ENCODE results near the gene IGSF6. TPM values are rescaled to one million over a fixed set of nuclear protein-coding genes. Genes with fewer than 3 reads are reported as not detected.

IGSF6 gene
- total and polyA plus RNA-seq, 9 donors = 2.3 to 3.7 (median 2.9) TPM

GRCh38 chr16:21620592-21620991, 31.8 kb downstream of the IGSF6 start:
- Histone ChIP-seq H3K36me3 (ENCODE audit: control insufficient read depth, insufficient read depth, low read length) (peaks cover 4% of the 10 kb centered on the region), H3K9me3 (replicated peaks; ENCODE audit: control insufficient read depth, low read depth, low read length) (no peaks in the 10 kb centered on the region), H3K27ac (ENCODE audit: low read length) (no peak overlapping the region), H3K4me1 (ENCODE audit: control insufficient read depth, insufficient read depth, low read length) (no peaks in the 10 kb centered on the region), H3K4me3 (ENCODE audit: low read length) (no peak overlapping the region), H3K27me3 (ENCODE audit: control insufficient read depth, insufficient read depth, low read length) (no peaks in the 10 kb centered on the region)
- no peak for DNase-seq

DNA sequence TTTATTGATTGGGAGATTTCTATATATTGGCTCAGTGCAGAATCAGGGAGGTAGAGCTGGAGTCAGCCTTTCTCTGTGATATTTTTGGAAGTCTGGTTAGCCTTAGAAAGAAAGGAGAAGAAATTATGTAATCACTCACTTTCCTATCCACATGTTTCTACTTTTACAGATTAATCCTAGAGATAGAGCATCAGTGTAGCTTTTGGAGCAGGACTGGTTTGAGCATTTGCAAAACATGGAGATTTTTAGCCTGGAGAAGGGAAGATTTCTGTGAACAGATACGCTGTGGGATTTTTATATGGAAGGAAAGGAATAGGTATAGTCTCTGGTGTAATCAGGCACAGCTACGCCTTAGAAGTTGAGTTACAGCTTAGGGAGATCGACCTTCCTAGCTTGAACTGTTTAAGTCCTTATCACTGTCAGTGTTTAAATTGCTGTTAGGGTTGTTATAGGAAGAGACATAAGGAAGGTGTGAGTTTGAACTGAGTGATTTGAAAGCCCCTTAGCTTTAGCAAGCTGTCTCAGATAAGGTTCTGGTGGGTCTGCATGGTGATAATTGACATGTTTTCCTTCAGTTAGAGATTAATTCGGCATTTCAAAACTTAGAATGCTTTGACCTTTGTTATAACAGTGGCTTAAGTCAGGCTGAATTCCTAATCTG, 32.5 kb downstream of the IGSF6 start:
- no peak overlapping the region for H3K4me3 ChIP-seq (ENCODE audit: low read length)
- H3K27me3 ChIP-seq (ENCODE audit: control insufficient read depth, insufficient read depth, low read length) = no peaks in the 10 kb centered on the region
- H3K27ac ChIP-seq (ENCODE audit: low read length) = no peak overlapping the region
- WGBS (ENCODE audit: insufficient coverage) = 67% methylated on average over 3 of the region's 4 CpGs
- no peaks in the 10 kb centered on the region for H3K4me1 ChIP-seq (ENCODE audit: control insufficient read depth, insufficient read depth, low read length)
- no peaks in the 10 kb centered on the region for H3K9me3 ChIP-seq (replicated peaks; ENCODE audit: control insufficient read depth, low read depth, low read length)
- H3K36me3 ChIP-seq (ENCODE audit: control insufficient read depth, insufficient read depth, low read length) = peaks cover 6% of the 10 kb centered on the region
- no peak for DNase-seq

DNA sequence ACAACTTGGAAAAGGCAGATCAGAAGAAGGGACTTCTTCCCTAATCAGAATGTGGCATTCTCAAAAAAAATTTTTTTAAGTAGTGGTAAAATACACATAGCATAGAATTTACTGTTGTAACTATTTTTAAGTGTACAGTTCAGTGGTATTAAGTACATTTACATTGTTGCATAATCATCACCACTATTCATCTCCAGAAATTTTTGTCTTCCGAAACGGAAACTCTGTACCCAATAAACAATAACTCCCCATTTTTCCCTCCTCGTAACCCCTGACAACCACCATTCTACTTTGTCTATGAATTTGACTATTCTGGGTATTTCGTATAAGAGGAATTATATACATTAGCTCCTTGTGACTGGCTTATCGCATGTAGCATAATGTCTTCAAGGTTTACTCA, 34.1 kb downstream of the IGSF6 start:
- no CpG with 5 or more reads among the region's 5 CpGs for WGBS (ENCODE audit: insufficient coverage)
- Histone ChIP-seq H3K4me3 (ENCODE audit: low read length) (no peak overlapping the region), H3K9me3 (replicated peaks; ENCODE audit: control insufficient read depth, low read depth, low read length) (no peaks in the 10 kb centered on the region), H3K27ac (ENCODE audit: low read length) (no peak overlapping the region), H3K4me1 (ENCODE audit: control insufficient read depth, insufficient read depth, low read length) (no peaks in the 10 kb centered on the region), H3K36me3 (ENCODE audit: control insufficient read depth, insufficient read depth, low read length) (peaks cover 6% of the 10 kb centered on the region), H3K27me3 (ENCODE audit: control insufficient read depth, insufficient read depth, low read length) (no peaks in the 10 kb centered on the region)
- no peak for DNase-seq

DNA sequence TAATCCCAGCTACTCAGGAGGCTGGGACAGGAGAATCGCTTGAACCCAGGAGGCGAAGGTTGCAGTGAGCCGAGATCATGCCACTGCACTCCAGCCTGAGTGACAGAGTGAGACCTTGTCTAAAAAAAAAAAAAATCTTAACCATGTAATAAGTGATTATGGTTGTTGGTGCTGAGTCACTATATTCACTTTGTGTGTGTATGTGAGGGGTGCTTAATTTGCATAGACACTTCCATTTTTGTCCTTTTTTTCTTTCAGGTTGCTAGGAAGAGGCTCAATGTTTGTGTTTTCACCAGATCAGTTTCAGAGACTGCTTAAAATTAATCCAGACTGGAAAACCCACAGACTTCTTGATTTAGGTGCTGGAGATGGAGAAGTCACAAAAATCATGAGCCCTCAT, 34.8 kb downstream of the IGSF6 start:
- Histone ChIP-seq H3K9me3 (replicated peaks; ENCODE audit: control insufficient read depth, low read depth, low read length) (no peaks in the 10 kb centered on the region), H3K27ac (ENCODE audit: low read length) (no peak overlapping the region), H3K36me3 (ENCODE audit: control insufficient read depth, insufficient read depth, low read length) (peaks cover 6% of the 10 kb centered on the region), H3K27me3 (ENCODE audit: control insufficient read depth, insufficient read depth, low read length) (no peaks in the 10 kb centered on the region), H3K4me1 (ENCODE audit: control insufficient read depth, insufficient read depth, low read length) (no peaks in the 10 kb centered on the region), H3K4me3 (ENCODE audit: low read length) (no peak overlapping the region)
- no peak for DNase-seq
- 100% methylated on average over 1 of the region's 3 CpGs for WGBS (ENCODE audit: insufficient coverage)

GRCh38 chr16:21614896-21615295, 37.5 kb downstream of the IGSF6 start:
- H3K4me1 ChIP-seq (ENCODE audit: control insufficient read depth, insufficient read depth, low read length) = peaks cover 2% of the 10 kb centered on the region
- H3K36me3 ChIP-seq (ENCODE audit: control insufficient read depth, insufficient read depth, low read length) = peaks cover 4% of the 10 kb centered on the region
- WGBS (ENCODE audit: insufficient coverage) = 100% methylated on average over 2 of the region's 3 CpGs
- H3K27ac ChIP-seq (ENCODE audit: low read length) = no peak overlapping the region
- no peak for DNase-seq
- H3K27me3 ChIP-seq (ENCODE audit: control insufficient read depth, insufficient read depth, low read length) = no peaks in the 10 kb centered on the region
- no peaks in the 10 kb centered on the region for H3K9me3 ChIP-seq (replicated peaks; ENCODE audit: control insufficient read depth, low read depth, low read length)
- H3K4me3 ChIP-seq (ENCODE audit: low read length) = no peak overlapping the region

GRCh38 chr16:21613781-21614180, 38.6 kb downstream of the IGSF6 start:
- DNase-seq = no peak
- Histone ChIP-seq H3K4me3 (ENCODE audit: low read length) (no peak overlapping the region), H3K27me3 (ENCODE audit: control insufficient read depth, insufficient read depth, low read length) (no peaks in the 10 kb centered on the region), H3K36me3 (ENCODE audit: control insufficient read depth, insufficient read depth, low read length) (peaks cover 2% of the 10 kb centered on the region), H3K4me1 (ENCODE audit: control insufficient read depth, insufficient read depth, low read length) (peaks cover 2% of the 10 kb centered on the region), H3K27ac (ENCODE audit: low read length) (no peak overlapping the region), H3K9me3 (replicated peaks; ENCODE audit: control insufficient read depth, low read depth, low read length) (no peaks in the 10 kb centered on the region)
- 100% methylated on average over 1 of the region's 2 CpGs for WGBS (ENCODE audit: insufficient coverage)

- no peaks in the 10 kb centered on the region for H3K27me3 ChIP-seq (ENCODE audit: control insufficient read depth, insufficient read depth, low read length)
- WGBS (ENCODE audit: insufficient coverage) = 94% methylated on average over 3 of the region's 4 CpGs
Observed at GRCh38 chr16:21613361-21613760, 39.0 kb downstream of the IGSF6 start.

GRCh38 chr16:21611556-21612384, 40.6 kb downstream of the IGSF6 start:
- no peak overlapping the region for H3K27ac ChIP-seq (ENCODE audit: low read length)
- H3K36me3 ChIP-seq (ENCODE audit: control insufficient read depth, insufficient read depth, low read length) = peaks cover 2% of the 10 kb centered on the region
- H3K9me3 ChIP-seq (replicated peaks; ENCODE audit: control insufficient read depth, low read depth, low read length) = no peaks in the 10 kb centered on the region
- no peak overlapping the region for H3K4me3 ChIP-seq (ENCODE audit: low read length)
- no peak for DNase-seq
- 40% methylated on average over 1 of the region's 7 CpGs for WGBS (ENCODE audit: insufficient coverage)
- H3K4me1 ChIP-seq (ENCODE audit: control insufficient read depth, insufficient read depth, low read length) = peaks cover 2% of the 10 kb centered on the region
- no peaks in the 10 kb centered on the region for H3K27me3 ChIP-seq (ENCODE audit: control insufficient read depth, insufficient read depth, low read length)

More at GRCh38 chr16:21613361-21613760, 39.0 kb downstream of the IGSF6 start:
- no peak overlapping the region for H3K27ac ChIP-seq (ENCODE audit: low read length)
- no peak overlapping the region for H3K4me3 ChIP-seq (ENCODE audit: low read length)
- no peak for DNase-seq
- H3K36me3 ChIP-seq (ENCODE audit: control insufficient read depth, insufficient read depth, low read length) = peaks cover 2% of the 10 kb centered on the region
- H3K9me3 ChIP-seq (replicated peaks; ENCODE audit: control insufficient read depth, low read depth, low read length) = no peaks in the 10 kb centered on the region
- H3K4me1 ChIP-seq (ENCODE audit: control insufficient read depth, insufficient read depth, low read length) = peaks cover 2% of the 10 kb centered on the region

DNA sequence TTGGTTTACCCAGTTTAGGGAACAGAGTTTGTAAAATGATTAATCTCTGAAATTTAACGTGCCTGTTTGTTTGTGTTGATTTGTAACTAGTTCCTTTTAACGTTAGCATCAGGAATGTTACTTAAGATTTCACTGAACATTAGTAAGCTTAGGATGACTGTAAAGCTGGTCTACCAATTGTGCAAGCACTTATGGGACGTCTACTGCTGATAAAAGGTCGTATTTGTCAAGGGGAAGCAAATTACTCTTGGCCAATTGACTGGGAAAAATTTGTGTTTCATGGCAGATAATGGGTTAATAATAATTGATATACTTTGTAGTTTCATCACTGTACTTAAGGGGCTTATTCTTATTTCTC, 41.2 kb downstream of the IGSF6 start:
- H3K27ac ChIP-seq (ENCODE audit: low read length) = no peak overlapping the region
- no peak for DNase-seq
- H3K36me3 ChIP-seq (ENCODE audit: control insufficient read depth, insufficient read depth, low read length) = peaks cover 2% of the 10 kb centered on the region
- H3K9me3 ChIP-seq (replicated peaks; ENCODE audit: control insufficient read depth, low read depth, low read length) = no peaks in the 10 kb centered on the region
- H3K4me1 ChIP-seq (ENCODE audit: control insufficient read depth, insufficient read depth, low read length) = peaks cover 2% of the 10 kb centered on the region
- no peaks in the 10 kb centered on the region for H3K27me3 ChIP-seq (ENCODE audit: control insufficient read depth, insufficient read depth, low read length)
- WGBS (ENCODE audit: insufficient coverage) = 74% methylated on average over 4 of the region's 4 CpGs
- no peak overlapping the region for H3K4me3 ChIP-seq (ENCODE audit: low read length)

- Histone ChIP-seq H3K27me3 (ENCODE audit: control insufficient read depth, insufficient read depth, low read length) (no peaks in the 10 kb centered on the region), H3K27ac (ENCODE audit: low read length) (no peak overlapping the region), H3K4me3 (ENCODE audit: low read length) (no peak overlapping the region), H3K4me1 (ENCODE audit: control insufficient read depth, insufficient read depth, low read length) (peaks cover 2% of the 10 kb centered on the region), H3K9me3 (replicated peaks; ENCODE audit: control insufficient read depth, low read depth, low read length) (no peaks in the 10 kb centered on the region), H3K36me3 (ENCODE audit: control insufficient read depth, insufficient read depth, low read length) (peaks cover 2% of the 10 kb centered on the region)
- no peak for DNase-seq
- WGBS (ENCODE audit: insufficient coverage) = no CpG with 5 or more reads among the region's 2 CpGs
Observed at GRCh38 chr16:21610766-21611165, 41.6 kb downstream of the IGSF6 start.

Data from muscle of leg (tissue), 11 donors.